ENCODE data around the gene DGCR6L.
A peak's percentile ranks its signal among the peaks of the same experiment; 100 is the strongest.
"Not testable (repeated sequence)": the region's sequence is repeated elsewhere in the genome, so short reads cannot be mapped to it uniquely, and the experiment has no call there.

DGCR6L gene

DNA sequence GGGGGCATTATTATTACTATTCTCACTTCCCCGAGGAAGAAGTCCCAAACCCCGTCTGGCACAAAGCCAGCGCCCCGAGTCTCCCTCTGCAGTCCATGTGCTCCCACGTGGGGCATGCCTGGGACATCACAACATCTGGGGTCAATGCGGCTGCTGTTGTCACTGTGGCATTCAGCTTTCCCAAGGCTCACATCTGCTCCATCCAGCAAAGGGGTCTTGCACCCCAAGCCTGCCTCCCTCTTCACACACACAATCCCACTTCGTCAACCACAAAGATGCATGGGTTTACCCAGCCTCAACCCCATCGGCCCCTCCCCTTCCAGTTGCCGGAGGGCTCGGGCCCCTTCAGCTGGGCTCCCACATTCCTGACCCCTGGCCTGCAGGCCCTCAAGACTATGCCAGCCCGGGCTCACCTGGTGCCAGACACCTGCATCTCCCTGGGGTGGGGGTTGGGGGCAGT is 28.2 kb downstream of the DGCR6L start:
- no peak for DNase-seq (ENCODE audit: low spot score)

GRCh38 chr22:20291249-20291586 is 28.6 kb downstream of the DGCR6L start:
- DNase-seq (ENCODE audit: low spot score) = no peak

GRCh38 chr22:20290578-20291248 is 29.1 kb downstream of the DGCR6L start:
- no peak for DNase-seq (ENCODE audit: low spot score)

GRCh38 chr22:20290045-20290392 is 29.8 kb downstream of the DGCR6L start:
- DNase-seq (ENCODE audit: low spot score) = no peak

- not testable (repeated sequence) for DNase-seq (ENCODE audit: low spot score)
Observed at GRCh38 chr22:20289182-20290044, 30.4 kb downstream of the DGCR6L start.

DNA sequence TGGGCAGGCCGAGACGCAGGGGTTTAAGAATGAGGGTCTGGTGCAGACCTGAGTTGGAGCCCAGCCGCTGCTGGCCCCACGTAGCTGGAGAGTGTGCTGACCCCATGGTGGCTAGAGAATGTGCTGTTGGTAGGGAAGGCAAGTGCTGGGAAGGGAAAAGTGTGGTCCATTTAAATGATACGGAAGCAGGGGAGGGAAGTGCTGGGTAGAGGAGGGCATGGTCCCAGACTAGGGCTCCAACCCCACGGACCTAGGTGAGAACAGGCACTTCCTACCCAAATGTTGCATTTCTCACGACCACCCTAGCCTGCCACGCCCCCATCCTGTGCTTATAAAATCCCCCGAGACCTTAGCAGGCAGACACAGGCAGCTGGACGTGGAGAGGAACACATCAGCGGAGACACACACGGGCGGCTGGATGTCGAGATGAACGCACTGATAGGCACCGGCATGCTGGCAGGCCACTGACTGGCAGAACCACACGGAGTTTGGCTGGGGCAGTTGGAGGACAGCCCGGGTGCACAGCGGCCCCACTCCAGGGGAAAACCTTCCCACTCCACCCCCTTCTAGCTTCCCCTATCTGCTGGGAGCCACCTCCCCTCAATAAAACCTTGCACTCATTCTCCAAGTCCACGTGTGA is 33.0 kb downstream of the DGCR6L start:
- DNase-seq (ENCODE audit: low spot score) = not testable (repeated sequence)

DNA sequence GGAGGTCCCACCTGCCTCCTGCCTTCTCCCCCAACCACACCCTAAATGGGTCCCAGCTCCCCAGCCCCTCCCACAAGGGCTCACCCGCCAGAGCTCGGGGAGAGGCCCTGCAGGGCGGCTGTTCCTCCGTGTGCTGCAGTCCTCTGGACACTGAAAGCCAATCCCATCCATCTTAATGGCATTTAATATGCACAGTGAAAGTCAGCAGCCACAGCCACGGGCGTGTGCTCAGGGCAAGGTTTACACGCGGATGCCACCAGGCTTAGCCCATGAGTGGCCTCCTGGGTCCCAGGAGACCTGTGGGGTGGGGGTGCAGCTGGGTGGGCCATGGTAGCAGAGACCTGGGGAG is 33.6 kb downstream of the DGCR6L start:
- DNase-seq (ENCODE audit: low spot score) = not testable (repeated sequence)

GRCh38 chr22:20285473-20286311 is 34.2 kb downstream of the DGCR6L start:
- DNase-seq (ENCODE audit: low spot score) = peak; percentile 71

DNA sequence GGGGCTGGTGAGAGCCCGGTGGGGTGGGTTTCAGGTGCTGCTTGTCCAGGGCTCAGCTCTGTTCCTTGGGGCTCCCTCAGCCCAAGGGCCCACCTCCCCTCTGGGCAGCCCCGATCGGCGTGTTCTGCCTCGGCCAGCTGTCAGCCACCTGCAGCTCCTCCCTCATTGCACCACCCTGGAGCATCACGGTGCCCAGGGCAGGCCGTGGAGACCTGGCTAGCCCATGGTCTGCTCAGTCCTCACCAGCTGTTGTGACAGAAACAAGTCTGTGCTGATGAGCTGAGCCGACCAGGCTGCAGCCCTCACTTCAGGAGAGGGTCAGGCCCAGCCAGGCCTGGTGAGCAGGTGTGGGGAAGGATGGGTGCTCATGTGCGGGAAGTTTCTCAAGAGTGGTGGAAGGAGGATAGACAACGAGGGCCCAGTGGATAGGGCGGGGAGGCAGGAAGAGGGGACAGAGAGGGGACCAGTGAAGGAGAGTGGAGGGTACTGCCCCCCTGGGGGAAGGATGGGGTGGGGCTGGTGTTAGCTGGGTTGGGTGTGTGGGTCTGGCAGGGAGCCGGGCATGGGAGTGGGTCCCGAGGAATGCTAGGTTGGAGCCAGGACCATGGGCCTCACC is 35.3 kb downstream of the DGCR6L start:
- DNase-seq (ENCODE audit: low spot score) = no peak

DNA sequence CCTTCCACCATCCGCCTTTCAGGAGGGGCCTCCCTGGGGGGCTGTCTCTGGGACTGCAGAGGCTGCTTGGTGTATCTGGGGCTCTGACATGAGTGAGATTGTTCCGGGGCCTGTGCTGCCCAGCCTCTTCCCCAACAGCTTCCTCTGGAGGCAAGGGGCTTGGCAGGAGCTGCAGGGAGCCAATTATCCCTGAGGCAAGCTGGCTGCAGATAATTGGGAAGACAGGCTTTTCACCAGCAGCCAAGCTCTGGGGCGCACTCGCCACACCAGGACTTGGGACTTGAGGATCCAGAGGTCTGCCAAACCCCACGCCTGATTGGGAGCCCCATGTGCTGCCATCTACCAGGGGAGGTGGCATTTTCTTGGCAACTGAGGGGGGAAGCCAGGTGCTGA is 36.2 kb downstream of the DGCR6L start:
- DNase-seq (ENCODE audit: low spot score) = peak; percentile 35

DNA sequence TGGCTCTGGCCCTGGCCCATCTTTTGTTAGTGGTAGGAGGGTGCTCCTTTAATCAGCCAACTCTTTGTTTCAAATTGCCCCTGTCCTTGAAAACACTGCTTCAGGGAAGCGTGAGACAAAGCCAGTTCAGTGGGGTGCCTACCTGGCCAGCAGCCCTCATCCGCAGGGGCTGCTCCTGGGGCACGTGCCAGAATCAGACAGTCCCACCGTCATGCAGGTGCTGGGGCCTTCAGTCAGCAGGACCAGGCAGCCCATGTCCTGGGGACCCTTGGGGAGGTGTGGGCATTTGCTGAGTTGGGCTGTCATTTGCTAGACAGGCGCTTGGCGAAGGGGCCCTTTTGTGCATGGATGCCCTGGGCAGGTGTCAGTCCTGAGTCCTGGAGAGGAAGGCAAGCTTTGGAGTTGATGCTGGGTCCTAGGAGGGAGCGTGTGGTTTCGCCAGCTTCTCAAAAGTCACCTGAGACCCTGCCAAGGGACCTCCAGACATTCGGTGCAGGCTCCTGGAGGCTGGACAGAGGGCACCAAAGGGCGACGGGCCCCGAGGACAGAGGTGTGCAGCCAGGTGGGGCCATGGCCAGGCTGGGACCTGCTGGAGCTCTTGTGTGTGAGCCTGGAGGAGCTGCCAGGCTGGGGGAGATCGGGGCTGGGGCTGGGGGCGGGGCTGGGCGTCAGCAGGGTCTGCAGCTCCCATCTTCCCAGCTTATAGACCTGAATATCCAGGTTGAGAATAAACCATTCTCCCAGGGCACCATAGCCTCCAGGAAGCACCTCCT is 36.8 kb downstream of the DGCR6L start:
- DNase-seq (ENCODE audit: low spot score) = no peak

DNA sequence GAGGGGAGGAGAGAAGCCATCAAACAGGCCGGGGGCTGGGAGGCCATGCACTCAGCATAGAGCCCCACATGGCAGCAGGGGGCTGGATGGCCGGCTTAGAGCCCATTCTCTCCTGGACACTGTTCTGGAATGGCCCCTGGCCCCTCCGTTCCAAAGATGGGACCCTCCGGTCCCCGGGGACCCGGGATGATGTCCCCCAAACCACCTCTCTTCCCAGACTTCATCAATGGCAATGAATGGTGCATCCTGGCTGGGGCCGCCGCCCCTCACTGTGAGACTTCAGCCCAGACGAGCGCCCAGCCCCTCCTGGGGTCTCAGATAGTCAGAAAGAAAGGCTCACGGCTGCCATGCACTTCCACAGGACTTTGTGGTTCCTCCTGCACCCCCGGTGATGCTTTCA is 38.0 kb downstream of the DGCR6L start:
- no peak for DNase-seq (ENCODE audit: low spot score)

DNA sequence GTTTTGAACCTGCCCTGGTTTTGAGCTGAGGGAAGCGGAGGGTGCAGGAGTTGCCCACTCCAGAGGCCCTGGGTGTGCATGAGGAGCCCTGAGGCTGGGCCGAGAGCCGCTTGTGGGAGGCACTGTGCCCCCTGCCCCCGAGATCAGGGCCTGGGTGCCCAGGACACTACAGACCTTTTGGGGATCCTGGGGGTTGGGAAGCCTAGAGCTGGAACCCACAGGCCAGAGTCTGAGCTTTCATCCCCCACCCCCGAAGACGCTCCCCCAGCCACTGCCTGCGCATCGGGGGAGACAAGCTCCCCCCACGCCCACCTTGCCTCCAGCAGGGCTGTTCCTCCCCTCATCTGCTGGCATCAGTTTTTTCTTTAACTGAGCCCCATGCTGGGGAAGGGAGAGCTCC is 38.4 kb downstream of the DGCR6L start:
- DNase-seq (ENCODE audit: low spot score) = not testable (repeated sequence)

- DNase-seq (ENCODE audit: low spot score) = no peak
Observed at GRCh38 chr22:20280866-20281265, 39.0 kb downstream of the DGCR6L start.

DNA sequence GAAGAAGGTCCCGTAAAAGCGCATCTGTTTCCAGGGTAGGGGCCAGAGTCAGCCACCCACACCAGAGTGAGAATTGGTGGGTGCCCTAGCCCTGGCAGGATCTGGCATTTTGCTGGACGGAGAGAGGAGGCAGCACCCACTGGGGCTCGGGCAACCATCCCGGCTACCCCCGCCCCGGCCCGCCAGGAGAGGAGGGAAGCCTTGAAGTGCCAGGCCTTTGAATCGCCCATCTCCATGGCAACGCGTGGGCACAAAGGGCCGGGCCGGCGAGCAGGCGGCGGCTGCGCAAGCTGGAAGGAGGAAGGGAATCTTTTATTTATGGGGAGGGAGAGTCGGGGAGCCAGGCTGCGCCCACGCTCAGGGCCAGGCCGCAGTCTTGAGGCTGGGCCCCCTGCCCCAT is 39.7 kb downstream of the DGCR6L start:
- peak; percentile 56 for DNase-seq (ENCODE audit: low spot score)

DNA sequence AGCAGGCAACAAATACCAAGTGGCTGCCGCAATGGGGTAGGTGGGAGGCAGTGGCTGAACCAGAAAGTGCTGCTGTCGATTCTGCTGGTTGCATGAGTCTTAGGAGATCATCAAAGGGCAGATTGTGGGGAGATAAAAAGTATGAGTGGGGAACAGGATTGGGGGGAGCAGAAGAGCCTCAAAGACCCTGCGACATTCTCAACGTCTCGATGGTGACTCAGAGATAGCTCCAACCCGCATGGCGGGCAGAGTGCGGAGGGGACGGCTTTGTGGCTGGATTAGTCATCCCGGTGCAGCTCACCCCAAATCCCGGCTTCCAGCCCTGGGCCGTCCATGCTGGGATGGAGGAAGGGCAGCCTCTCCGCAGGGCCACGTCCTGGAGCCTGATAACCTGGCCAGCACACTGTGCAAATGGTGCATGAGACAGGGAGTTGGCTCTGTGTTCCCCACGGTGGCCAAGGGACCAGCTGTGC is 40.2 kb downstream of the DGCR6L start:
- DNase-seq (ENCODE audit: low spot score) = no peak

GRCh38 chr22:20278726-20279490 is 41.0 kb downstream of the DGCR6L start:
- DNase-seq (ENCODE audit: low spot score) = not testable (repeated sequence)

DNA sequence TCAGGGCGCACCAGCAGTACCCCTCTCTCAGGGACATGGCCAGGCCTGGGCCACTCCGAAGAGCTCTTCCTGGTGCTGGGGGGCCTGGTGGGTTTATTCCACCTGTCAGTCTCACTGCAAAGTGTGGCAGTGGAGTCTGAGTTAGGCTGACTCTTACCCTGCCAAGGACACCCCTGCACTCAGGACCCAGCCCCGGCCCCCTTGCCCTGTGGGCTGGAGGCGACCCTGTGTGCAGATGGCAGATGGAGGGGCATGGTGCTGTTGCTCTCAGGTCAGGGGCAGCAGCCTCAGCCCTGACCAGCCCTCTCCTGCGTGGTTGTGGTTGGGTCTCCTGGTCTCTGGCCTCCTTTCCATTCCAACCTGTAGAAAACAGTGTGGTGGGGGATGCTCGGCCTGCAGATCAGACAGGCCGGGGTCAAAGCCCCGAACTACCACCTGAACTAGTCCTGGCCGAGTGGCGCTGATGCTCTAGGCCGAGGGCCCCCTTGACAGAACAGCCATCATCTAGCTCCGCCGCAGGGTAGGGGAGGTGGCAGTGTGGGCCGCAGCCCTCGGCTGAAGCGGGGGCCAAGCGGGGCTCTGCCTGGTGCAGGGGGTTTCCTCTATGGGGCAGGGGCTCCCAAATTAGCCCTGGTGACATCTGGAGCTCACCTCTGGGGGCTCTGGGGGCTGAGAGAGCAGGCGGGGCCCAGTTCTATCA is 41.8 kb downstream of the DGCR6L start:
- not testable (repeated sequence) for DNase-seq (ENCODE audit: low spot score)

DNA sequence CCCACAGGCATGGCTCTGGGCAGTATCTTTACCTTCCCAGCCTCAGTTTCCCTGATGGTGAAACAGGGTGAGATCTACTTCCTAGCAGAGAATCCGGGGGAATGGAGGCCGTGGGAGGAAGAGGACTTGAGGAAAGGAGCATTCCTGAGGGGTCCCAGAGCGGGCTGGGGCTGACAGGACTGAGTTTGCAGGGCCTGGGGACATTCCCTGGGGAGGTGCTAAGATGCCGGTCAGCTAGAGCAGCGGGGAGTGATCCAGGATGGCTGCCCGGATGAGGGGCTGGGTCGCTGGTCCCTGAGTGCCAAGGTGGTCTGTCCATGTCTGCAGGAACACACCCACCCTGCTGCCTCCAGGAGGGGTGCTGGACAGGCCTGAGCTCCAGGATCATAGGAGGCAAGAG is 43.4 kb downstream of the DGCR6L start:
- DNase-seq (ENCODE audit: low spot score) = no peak
